SK-N-DZ (cell line): ENCODE measurements around the gene NKAIN2.

Source experiments
- DNase-seq: peaks from one replicate; pipeline ENCODE4 v3.0.0-alpha.2; 2015; ENCODE audit warnings: low spot score

Gene NKAIN2

DNA sequence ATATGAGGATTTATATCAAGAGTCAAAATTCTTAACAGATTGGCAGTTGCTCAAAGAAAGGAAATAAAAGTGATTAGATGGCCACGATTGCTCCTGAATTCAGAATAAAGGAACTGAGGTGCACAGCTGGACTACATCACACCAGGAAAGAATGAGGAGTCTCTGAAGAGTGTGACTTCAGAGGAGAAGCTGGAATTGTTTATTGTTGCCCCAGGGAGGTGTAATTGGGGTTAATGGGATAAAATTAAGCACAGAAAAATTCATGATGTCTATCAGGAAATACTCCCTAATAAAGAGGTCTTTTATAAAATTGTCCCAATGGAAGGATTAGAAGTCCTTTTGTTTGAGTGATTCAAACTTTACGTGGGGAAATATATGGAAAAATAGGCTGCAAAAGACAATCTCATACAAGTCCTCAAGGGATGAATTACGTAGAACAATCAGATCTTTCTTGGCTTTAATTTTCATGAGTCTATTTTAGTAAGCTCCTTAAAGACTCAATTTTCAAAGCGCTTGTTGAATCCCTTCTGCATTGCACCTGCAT, 950.0 kb downstream of the NKAIN2 start:
- DNase-seq, result no peak

DNA sequence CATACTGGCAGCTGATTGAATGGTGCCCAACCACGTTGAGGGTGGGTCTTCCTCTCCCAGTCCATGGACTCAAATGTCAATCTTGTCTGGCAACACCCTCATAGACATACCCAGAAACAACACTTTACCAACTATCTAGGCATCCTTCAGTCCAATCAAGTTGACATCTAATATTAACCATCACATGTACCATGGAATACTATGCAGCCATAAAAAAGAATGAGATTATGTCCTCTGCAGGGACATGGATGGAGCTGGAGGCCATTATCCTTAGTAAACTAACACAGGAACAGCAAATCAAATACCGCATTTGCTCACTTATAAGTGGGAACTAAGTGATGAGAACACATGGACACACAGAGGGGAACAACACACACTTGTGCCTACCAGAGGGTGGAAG, 951.7 kb downstream of the NKAIN2 start:
- DNase-seq, result no peak

DNA sequence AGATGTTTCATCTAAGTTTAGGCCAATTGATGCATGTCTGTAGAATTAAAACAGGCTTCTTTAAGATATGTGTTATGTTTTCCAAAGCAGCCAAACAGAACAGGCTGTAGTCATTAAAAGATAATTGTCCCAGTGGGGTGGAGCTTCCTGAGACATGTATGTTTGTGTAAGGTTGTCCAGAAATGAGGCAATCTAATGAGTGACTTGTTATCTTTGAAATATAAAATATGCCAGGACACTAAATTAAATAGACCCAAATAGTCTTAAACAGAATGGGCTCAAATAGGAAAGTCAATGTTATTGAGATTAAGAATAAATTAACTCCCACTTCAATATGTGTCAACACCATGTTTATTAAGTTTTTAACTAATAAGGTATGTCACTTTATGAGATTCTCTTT, 953.9 kb downstream of the NKAIN2 start:
- DNase-seq, result no peak

DNA sequence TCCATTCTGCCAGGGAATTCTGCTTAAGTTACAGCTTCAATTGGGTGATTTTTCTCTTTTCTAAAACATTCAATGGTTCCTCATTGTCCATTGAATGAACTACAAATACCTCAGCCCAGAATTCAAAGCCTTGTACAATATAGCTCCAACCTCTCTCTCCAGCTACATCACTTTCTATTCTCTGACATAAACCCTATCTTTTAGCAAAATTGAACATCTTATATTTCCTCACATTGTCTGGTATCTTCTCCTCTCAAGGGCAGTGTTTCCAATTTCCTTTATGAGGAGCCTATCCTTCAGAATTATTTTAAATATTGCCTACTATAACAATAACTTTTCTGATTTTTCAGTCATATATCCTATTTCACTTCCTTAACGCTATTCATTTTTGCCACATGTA, 955.0 kb downstream of the NKAIN2 start:
- DNase-seq, result no peak

DNA sequence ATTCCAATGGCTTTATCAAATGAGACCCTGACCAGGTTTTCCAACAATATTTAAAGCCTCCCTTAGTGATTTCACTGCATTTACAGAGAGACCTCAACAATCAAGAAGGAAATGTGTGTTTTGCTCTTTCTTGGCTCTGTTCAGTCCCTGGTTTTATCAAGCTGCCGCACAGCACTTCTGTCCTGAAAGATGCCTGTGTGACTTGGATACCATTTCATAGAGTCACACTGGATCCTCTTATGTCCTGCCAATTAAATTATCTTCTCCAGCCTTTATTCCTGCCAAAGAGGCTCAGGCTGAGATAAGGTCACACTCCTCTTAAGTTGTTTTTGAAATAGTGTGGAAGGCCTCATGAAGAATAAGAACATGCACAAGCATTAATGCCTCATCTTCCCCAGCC, 961.6 kb downstream of the NKAIN2 start:
- DNase-seq, result no peak

DNA sequence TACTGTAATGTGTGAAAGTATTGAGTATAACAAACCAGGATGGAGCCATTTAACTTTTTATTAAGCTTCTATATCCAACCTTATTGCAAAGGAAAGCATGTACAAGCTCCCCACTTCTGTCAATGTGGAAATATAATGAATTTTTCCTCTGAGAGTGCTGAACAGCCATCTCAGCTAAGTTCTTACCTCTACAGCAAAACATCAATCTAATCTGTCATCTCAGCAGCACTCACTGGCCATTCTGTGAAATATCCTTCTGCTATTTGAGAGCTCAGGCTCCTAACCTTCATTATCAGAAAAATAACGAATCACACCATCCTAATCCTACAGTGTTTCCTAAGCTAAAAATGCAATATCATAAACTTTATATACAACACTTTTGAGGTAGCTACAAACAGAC, 964.6 kb downstream of the NKAIN2 start:
- no peak for DNase-seq

DNA sequence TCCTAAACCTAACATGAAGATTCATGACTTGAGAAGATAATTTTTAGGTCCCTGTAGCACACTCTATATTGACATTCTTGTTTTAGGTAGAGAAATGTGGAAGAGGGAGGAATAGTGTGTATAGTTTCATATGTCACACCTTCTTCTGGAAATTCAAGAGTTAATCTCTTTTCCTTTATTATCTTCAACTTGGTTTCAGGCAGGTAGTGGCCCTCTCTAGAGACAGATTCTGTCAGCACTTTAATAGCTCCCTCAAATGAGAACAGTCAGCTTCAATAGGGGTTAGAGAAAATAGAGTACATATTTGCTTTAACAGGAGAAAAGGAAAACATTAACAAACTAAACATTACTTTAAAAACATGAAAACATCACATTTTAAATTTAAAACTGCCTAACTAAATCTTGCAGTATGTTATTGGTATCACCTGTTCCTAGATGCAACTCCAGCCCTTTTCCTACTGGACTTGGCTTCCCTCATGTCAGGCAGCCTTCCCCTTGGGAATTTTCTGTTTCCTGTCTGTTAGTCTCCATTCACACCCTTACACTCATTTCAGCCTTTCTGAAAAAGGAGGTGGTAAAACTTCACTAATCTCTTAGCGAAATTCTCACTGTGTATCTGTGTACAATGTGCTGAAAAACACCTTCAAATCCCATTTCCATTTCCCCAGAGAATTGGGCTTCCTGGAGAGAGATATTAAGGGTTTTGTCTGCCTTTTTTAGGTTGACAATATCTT, 966.3 kb downstream of the NKAIN2 start:
- DNase-seq, result no peak

DNA sequence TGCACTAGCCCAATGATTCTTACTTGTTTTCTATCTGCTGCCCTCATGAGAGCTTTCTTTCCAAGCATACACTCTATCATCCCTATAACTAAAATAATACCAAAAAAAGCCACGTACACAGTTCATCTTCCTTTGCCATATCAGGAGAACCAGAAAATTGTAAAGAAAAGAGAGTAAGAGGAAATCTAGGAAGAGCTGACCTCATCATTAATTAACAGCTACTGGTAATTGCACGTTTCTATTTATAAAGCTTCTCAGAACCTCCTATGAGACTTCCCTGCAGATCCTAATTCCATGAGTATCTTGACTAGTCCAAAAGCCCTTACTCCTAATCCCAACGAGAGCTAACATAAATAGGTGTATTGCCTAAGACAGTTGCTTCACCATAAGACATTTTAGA, 967.1 kb downstream of the NKAIN2 start:
- no peak for DNase-seq

DNA sequence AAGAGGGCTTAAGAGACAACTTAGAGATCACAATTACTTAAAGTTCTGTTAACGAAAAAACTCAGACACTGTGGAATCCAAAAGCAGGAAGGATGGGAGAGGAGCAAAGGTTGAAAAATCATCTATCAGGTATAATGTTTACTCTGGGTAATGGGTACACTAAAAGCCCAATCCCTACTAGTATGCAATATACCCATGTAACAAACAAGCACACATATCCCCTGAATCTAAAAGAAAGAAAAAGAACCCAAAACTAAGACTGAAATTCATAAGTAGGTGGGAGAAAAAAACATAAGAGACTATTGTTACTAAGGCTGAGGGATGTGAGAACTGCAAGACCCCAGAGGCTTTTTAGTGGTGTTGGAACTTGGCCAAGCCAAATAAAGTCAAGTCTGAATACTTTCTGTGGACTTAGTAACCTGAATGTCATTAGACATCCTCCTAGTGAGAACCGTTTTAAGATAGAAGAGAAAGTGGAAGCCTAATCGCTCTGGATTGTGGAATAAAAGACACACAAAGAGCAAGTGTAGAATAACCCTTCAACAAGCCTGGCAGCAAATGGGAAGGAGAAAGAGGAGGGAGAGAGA, 969.2 kb downstream of the NKAIN2 start:
- DNase-seq, result no peak

DNA sequence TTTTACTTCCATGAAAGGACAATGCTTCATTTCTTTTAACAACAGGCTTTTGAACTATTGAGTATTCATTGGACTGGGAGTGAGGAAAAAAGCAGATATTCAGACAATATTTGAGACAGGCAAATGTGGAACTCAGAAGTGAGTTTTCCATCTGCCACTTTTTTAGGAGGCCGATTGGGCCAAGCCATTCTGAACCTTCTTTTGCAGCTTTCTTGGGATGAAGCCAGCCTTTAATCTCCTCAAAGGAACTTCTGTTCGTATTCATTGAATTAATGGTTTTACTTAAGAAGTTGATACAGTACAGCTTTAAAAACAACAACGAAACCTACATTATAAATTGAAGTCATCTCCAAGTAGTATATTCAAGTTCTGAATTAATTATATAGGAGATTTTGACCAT, 971.5 kb downstream of the NKAIN2 start:
- DNase-seq, result no peak

DNA sequence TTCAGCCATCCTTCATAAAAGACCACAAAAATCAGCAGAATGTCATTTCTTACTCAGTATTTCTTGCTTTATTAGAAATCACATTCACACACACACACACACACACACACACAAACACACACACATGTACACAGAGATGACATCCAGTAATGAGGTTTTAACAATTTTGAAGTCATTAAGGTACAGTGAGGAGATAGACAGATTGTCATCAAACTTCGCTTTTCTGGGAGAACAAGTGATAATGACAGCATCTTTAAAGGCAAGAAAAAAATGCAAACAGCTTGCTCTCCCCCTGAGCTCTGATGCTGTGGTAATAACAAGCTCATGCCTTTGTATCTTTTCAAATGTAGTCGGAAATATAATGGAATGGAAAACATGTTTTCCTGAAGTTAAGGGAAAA, 974.2 kb downstream of the NKAIN2 start:
- no peak for DNase-seq

DNA sequence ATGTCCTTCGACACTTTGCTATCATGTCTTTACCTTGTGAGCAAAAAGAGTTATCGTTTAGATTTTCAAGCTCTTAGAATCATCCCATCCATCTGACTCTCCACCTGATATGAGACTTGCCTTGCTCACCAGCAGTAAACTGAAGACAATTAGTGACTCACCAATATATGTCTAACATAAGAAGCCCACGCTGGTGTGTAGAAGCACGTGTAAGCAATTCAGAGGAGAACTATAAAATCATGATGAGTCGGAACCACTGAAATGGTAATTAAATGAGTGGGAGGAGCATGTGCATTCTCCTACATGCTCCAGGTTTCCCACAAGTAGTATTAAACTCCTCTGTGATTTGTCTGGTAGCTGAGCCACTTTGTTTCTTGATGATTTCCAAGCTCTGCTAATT, 977.0 kb downstream of the NKAIN2 start:
- DNase-seq, result no peak

DNA sequence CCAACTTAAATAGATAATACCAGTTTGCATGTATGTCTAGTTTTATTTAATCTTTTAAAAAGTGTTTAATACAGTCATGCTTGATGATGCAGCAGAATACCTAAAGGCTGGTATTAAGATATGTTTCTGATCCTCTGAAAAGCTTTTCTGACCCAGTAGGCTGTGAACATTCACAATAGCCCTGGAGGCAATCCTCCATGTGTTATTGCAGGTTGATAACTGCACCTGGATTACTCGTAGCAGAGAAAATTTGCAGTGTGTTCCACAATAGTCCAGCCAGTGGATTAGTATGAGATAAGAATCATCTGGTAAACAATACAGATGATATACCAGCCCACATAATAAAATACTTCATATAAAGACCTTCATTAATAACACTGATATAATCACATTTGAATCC, 979.7 kb downstream of the NKAIN2 start:
- DNase-seq, result no peak

DNA sequence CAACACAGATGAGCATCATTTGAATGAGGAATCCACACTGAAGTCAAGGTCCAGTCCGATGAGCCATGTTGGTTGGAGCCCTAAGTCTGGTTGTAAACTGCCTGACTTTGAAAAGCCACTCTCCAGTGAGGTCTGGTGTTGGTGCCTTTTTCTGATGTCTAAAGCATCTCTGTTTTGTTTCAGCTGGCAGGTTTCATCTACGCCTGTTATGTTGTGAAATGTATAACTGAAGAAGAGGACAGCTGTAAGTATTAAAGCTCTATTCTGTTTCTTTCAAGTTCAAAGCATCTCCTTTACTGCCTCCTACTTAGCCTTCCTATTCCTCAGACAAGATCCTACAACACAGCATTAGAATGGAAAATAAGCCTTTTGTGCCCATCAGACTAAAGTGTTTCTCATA, 987.5 kb downstream of the NKAIN2 start:
- no peak for DNase-seq

DNA sequence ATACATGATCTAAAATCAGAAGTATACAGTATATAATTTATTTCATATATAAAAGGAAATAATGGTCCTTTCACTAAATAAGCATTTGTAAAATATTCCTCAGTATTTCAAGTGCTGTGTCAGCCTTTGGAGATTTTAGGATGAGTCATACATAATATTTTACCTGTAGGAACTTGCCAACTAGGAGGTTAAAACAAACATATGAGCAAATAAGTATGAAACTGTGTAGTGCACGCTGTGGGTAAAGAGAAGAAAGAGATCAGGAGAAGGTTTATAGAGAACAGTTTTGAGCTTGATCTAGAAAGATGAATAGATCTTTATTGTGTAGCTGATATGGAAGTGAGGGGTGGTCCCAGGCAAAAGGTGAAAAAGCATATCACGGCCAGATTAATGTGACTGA, 988.7 kb downstream of the NKAIN2 start:
- no peak for DNase-seq

DNA sequence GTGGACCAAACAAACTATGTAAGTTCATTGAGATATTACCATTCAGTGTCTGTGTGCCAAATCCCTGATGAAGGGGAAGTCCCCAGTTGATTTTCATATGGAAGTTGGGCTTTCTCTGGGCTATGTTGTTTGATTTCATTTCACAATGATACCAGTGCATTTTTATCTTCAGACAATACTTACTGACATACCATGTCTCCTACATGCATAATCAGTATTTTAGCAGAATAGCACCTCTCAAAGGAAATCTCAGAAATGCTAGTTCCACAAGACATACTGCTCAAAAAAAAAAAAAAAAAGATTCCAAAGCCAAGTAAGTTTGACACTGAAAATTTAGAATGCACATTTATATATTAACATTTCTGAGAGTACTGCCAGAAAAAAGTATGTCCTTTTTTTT, 989.7 kb downstream of the NKAIN2 start:
- DNase-seq, result peak; percentile 9

DNA sequence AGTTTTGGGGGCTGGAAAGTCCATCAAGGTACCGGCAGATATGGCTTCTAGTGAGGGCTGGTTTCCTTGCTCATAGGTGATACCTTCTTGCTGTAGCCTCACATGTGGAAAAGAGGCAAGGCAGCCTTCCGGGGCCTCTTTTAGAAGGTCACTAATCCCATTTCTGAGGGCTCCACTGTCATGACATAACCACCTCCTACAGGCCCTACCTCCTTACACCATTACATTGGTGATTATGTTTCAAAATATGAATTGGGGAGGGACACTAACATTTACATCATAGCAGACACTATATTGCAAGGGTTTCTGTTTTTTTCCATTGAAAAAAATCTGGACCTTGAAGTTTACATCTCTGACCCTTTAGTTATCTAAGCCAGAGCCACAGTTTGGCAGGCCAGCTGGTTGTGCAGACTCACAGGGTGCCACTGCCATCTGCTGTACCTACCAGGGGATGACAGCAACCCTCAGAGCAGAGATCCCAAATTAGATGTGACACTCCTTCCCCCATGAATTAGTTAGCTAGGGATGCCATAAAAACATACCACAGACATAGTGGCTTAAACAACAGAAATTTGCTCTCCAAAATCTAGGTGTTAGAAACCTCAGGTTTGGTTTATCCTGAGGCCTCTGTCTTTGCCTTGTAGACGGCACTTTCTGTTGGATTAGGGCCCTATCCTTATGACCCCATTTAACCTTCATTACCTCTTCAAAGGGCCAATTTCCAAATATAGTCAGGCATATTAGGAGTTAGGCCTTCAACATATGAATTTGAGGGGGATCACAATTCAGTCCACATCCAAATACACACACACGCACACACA, 992.2 kb downstream of the NKAIN2 start:
- DNase-seq, result peak; percentile 25

DNA sequence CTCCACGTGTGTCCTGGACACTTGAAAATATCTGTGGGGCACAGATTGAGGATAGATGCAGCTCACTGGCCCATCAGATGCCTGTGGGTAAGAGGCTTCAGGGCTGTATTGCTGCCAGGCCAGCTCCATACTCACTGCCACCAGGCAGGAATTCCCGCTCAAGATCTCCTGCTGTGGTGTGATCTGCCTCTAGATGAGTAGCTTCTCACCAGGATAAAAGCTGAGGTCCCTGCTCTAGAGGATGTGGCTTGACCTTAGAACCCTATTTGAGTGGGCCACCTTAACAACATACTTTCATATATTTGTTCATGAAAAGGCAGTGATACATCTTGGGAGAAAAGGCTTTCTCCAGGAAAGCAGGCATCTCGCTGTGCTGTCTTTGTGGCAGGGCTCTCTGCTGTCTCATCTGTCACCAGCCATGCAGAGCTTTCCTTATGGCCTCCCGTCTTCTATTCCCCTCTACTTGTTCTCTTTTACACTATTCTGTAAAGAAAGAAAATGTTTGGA, 992.9 kb downstream of the NKAIN2 start:
- DNase-seq, result no peak

DNA sequence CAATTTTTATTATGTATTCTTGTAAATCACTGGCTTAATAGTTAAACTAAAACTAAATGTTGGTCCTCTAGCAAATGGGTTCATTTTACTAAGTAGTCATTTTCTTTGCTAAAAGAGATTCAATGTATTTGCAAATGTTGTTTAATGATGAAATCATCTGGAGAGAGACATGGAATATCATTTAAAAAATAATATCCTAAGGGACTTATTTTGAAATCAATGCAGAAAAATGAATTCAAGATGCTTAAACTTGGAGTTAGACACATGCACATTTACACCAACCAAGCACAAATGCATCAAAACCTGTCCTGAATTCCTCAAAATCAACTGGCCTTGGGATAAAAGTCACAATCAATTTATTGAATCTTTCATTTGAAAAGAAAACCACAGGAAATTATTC, 993.6 kb downstream of the NKAIN2 start:
- DNase-seq, result no peak

DNA sequence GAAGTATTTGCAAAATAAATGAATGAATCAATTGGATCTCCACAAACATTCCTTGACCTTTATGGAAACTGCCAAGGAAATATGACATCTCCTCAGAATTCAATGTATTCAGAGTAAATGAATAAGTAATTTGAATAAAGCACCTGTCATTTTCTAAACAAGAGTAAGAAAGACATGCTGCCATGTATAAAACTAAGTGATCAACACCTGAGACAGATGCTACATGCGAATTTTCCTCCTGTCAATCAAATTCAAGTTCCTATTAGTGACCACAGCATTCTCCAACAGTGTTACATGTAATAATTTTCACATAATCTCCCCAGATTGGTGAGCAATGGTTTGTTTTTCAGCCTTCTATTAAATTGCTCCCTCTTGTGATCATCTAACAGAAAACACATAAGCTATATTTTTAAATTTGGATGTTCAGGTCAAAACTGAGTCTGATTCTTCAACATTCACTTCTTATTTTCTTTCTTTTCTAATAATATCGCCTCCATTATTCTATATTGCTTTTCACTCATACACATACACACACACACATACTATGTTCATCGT, 995.4 kb downstream of the NKAIN2 start:
- DNase-seq, result no peak

DNA sequence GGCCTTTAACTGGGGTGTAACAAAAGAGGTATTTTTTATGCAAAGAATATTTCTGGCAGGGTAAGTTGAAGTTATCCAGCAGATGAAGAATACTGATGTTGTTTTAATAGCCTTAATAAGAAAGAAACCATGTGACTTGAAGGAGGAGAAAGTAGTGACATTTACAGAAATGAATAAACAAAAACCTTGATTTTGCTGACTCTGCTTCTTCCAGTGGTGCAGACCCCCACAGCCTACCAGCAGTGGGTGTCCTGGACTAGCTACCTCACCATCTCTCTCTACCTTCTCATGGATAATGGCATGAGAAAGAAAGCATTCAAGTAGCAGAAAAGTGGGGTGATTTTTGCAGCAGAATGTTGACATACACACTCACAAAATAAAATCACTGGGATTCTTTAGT, 996.0 kb downstream of the NKAIN2 start:
- DNase-seq, result no peak

DNA sequence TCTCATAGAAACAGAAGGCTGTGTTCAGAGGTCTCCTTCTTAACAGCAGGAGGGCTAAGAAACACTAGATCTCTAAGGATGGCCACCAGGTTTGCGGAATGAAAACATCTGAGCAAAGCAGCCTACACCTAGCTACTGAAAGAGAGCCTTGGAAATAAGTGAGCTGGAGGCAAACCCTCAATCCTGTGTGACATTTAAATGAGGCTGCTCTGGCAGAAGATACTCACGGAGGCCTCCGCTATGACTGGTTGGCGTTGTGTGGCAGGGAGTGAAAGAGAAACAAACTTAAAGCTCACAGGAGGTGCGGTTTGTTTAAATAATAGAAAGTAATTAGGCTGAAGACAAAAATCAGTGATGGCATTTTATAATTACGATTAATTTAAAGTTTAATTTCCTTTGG, 996.6 kb downstream of the NKAIN2 start:
- DNase-seq, result no peak
